HUES6 (cell line): Measurements from ENCODE around the gene AMBRA1.
A peak's percentile ranks its signal among the peaks of the same experiment; 100 is the strongest.
"Not testable (repeated sequence)": the region's sequence is repeated elsewhere in the genome, so short reads cannot be mapped to it uniquely, and the experiment has no call there.

Experiments used
- H3K27ac ChIP-seq: 2 replicates; pipeline ENCODE4 v1.7.0; 2013; ENCODE audit warnings: low read depth, mild to moderate bottlenecking, low read length, inconsistent platforms
- H3K27me3 ChIP-seq: 2 replicates; pipeline ENCODE4 v1.6.1; 2013; ENCODE audit warnings: low read length; ENCODE audit not compliant: control insufficient read depth, insufficient read depth
- H3K36me3 ChIP-seq: 2 replicates; pipeline ENCODE4 v1.6.1; 2013; ENCODE audit warnings: low read length; ENCODE audit not compliant: control insufficient read depth, insufficient read depth
- H3K4me1 ChIP-seq: 2 replicates; pipeline ENCODE4 v1.6.1; 2013; ENCODE audit warnings: low read length; ENCODE audit not compliant: control insufficient read depth, insufficient read depth
- H3K4me3 ChIP-seq: 2 replicates; pipeline ENCODE4 v1.5.1; 2013; ENCODE audit warnings: low read depth, low read length
- H3K9ac ChIP-seq: one replicate; pipeline ENCODE4 v1.6.1; 2013; ENCODE audit warnings: mild to moderate bottlenecking, low read length
- H3K9me3 ChIP-seq: 2 replicates; pipeline ENCODE4 v1.6.1; 2013; ENCODE audit warnings: low read depth, low read length; ENCODE audit not compliant: control insufficient read depth, insufficient read depth

The AMBRA1 gene

GRCh38 chr11:46518928-46519327, 74.9 kb downstream of the AMBRA1 start:
- not testable (repeated sequence) for H3K27ac ChIP-seq, H3K4me3 ChIP-seq, H3K9ac ChIP-seq, H3K9me3 ChIP-seq, H3K27me3 ChIP-seq, H3K36me3 ChIP-seq
- H3K4me1 ChIP-seq: peaks cover 25% of the 10 kb centered on the region

GRCh38 chr11:46514370-46514769, 79.5 kb downstream of the AMBRA1 start:
- H3K9me3 ChIP-seq: no peaks in the 10 kb centered on the region
- H3K36me3 ChIP-seq: no peaks in the 10 kb centered on the region
- H3K9ac ChIP-seq: no peak overlapping the region
- H3K4me3 ChIP-seq: no peak overlapping the region
- H3K4me1 ChIP-seq: peaks cover 16% of the 10 kb centered on the region
- no peak overlapping the region for H3K27ac ChIP-seq
- H3K27me3 ChIP-seq: no peaks in the 10 kb centered on the region

- H3K9ac ChIP-seq: no peak overlapping the region
- H3K27ac ChIP-seq: no peak overlapping the region
- no peaks in the 10 kb centered on the region for H3K9me3 ChIP-seq
- no peaks in the 10 kb centered on the region for H3K36me3 ChIP-seq
- H3K4me3 ChIP-seq: no peak overlapping the region
- no peaks in the 10 kb centered on the region for H3K27me3 ChIP-seq
- H3K4me1 ChIP-seq: peaks cover 16% of the 10 kb centered on the region
Measured at GRCh38 chr11:46513934-46514342, 79.9 kb downstream of the AMBRA1 start.

- Histone ChIP-seq H3K4me3 (no peak overlapping the region), H3K36me3 (peaks cover 9% of the 10 kb centered on the region), H3K4me1 (peaks cover 16% of the 10 kb centered on the region), H3K27me3 (no peaks in the 10 kb centered on the region), H3K9me3 (no peaks in the 10 kb centered on the region), H3K9ac (no peak overlapping the region), H3K27ac (no peak overlapping the region)
Measured at GRCh38 chr11:46512261-46512881, 81.5 kb downstream of the AMBRA1 start.

- H3K9ac ChIP-seq: no peak overlapping the region
- H3K4me1 ChIP-seq: peaks cover 16% of the 10 kb centered on the region
- H3K27ac ChIP-seq: no peak overlapping the region
- H3K9me3 ChIP-seq: no peaks in the 10 kb centered on the region
- H3K4me3 ChIP-seq: no peak overlapping the region
- H3K36me3 ChIP-seq: peaks cover 9% of the 10 kb centered on the region
- no peaks in the 10 kb centered on the region for H3K27me3 ChIP-seq
Measured at GRCh38 chr11:46511342-46511741, 82.5 kb downstream of the AMBRA1 start.

- H3K27me3 ChIP-seq: no peaks in the 10 kb centered on the region
- H3K27ac ChIP-seq: no peak overlapping the region
- peak overlapping the region; percentile 17 for H3K9ac ChIP-seq
- H3K4me3 ChIP-seq: no peak overlapping the region
- H3K4me1 ChIP-seq: peaks cover 17% of the 10 kb centered on the region
- no peaks in the 10 kb centered on the region for H3K9me3 ChIP-seq
- peaks cover 24% of the 10 kb centered on the region for H3K36me3 ChIP-seq
Measured at GRCh38 chr11:46508360-46508759, 85.5 kb downstream of the AMBRA1 start.

GRCh38 chr11:46506483-46506791, 87.4 kb downstream of the AMBRA1 start:
- H3K9me3 ChIP-seq: no peaks in the 10 kb centered on the region
- H3K27ac ChIP-seq: no peak overlapping the region
- H3K9ac ChIP-seq: no peak overlapping the region
- peaks cover 28% of the 10 kb centered on the region for H3K36me3 ChIP-seq
- no peaks in the 10 kb centered on the region for H3K27me3 ChIP-seq
- no peak overlapping the region for H3K4me3 ChIP-seq
- peaks cover 7% of the 10 kb centered on the region; the same call in 1 of the 2 replicates for H3K4me1 ChIP-seq

GRCh38 chr11:46505741-46506482, 87.9 kb downstream of the AMBRA1 start:
- Histone ChIP-seq H3K4me1 (peaks cover 7% of the 10 kb centered on the region; the same call in 1 of the 2 replicates), H3K9ac (no peak overlapping the region), H3K36me3 (peaks cover 28% of the 10 kb centered on the region)

GRCh38 chr11:46504817-46505613, 88.8 kb downstream of the AMBRA1 start:
- peaks cover 7% of the 10 kb centered on the region; the same call in 1 of the 2 replicates for H3K4me1 ChIP-seq
- H3K27ac ChIP-seq: no peak overlapping the region
- H3K4me3 ChIP-seq: no peak overlapping the region
- no peak overlapping the region for H3K9ac ChIP-seq
- peaks cover 28% of the 10 kb centered on the region for H3K36me3 ChIP-seq
- no peaks in the 10 kb centered on the region for H3K27me3 ChIP-seq
- no peaks in the 10 kb centered on the region for H3K9me3 ChIP-seq

More at GRCh38 chr11:46505741-46506482, 87.9 kb downstream of the AMBRA1 start:
- Histone ChIP-seq H3K9me3 (no peaks in the 10 kb centered on the region), H3K4me3 (no peak overlapping the region), H3K27ac (no peak overlapping the region), H3K27me3 (no peaks in the 10 kb centered on the region)

GRCh38 chr11:46499821-46500220, 94.0 kb downstream of the AMBRA1 start:
- Histone ChIP-seq H3K9ac (no peak overlapping the region), H3K4me3 (no peak overlapping the region), H3K27ac (no peak overlapping the region), H3K36me3 (peaks cover 12% of the 10 kb centered on the region), H3K4me1 (no peaks in the 10 kb centered on the region), H3K9me3 (no peaks in the 10 kb centered on the region), H3K27me3 (no peaks in the 10 kb centered on the region)

GRCh38 chr11:46498968-46499367, 94.9 kb downstream of the AMBRA1 start:
- H3K27ac ChIP-seq: no peak overlapping the region
- peaks cover 4% of the 10 kb centered on the region; the same call in 1 of the 2 replicates for H3K36me3 ChIP-seq
- H3K9me3 ChIP-seq: no peaks in the 10 kb centered on the region
- no peaks in the 10 kb centered on the region for H3K4me1 ChIP-seq
- no peak overlapping the region for H3K9ac ChIP-seq
- H3K4me3 ChIP-seq: no peak overlapping the region
- no peaks in the 10 kb centered on the region for H3K27me3 ChIP-seq
